Right hindlimb (tissue), 1 donor: Measurements from ENCODE around the gene CGNL1.

Source experiments
- DNase-seq: peaks from one replicate; pipeline ENCODE4 v3.0.0-alpha.2; 2018

The CGNL1 gene

DNA sequence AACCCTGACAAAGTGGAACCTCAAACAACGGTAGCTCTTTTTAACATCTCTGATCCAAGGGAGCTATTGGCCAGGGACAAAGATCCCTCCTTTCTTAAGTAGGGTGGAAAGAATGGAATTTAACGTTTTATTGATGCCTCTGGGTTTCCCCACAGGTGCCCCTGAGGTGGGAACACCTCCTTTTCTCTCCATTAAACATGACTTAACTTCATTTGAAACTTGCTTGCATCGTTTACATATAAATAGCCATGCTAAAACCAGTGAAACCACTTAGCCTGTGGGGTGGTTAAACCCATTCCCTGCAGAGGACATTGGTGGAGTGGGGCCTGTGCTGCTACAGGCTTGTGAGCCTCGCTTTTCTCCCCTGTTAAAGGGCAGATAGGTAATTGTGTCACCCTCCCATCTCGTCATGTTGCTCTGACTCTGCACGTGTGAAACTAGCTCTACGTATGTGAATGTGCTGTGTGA, 9.7 kb downstream of the CGNL1 start:
- no peak for DNase-seq

DNA sequence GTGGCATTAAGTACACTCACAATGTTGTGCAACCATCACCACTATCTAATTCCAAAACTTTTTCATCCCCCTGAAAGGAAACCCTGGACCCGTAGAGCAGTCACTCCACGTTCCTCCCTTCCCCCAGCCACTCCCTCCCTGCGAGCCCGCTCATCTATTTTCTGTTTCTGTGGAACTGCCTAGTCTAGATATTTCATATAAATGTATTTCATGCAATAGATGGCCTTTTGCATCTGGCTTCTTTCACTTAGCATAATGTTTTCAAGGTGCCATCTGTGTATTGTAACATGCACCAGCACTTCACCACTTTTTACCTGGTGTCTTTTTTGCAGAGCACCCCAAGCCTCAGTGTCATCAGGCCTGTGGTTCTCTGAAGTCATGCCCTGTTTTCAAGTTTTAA, 10.7 kb downstream of the CGNL1 start:
- no peak for DNase-seq

DNA sequence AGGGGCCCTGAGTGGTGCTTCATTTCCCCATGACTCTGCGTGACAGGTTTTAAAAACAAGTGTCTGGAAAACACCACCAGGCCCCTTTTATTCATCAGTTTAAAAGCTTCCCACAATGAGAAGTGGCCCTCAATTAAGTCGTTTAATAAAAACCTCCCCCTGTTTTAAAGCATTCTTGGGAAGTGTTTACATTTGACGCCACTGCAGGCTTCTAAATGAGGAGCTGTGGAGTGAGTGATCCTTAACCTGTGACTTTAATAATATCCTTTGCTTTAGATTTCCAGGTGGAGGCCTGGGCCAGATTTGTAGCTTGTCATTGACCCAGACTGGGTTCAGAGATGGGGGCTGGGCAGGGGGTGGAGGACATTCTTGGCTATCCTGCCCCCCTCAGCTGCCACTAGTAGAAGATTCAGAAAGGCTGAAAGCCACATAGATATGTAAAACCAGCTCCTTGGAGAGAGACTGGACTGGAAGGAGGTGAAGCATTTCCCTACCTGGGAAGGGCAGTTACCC, 11.3 kb downstream of the CGNL1 start:
- DNase-seq = no peak

DNA sequence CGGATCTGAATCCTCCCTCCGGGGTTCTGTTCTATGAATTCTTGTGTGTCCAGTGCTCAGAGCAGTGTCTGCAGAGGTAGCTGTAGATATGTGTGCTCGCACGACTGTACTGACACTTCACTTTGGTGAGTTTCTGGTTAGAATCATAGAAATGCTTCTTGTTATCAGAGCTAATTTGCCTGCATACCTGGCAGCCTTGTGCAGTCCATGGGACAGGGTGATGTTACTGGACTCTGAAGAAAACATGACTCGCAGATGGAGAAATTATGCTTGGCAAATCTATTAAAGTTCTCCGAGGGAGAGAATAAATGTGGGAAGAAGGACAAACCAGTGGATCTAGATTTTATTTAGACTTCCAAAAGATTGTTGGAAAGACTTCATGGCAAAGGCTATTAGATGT, 12.2 kb downstream of the CGNL1 start:
- no peak for DNase-seq

DNA sequence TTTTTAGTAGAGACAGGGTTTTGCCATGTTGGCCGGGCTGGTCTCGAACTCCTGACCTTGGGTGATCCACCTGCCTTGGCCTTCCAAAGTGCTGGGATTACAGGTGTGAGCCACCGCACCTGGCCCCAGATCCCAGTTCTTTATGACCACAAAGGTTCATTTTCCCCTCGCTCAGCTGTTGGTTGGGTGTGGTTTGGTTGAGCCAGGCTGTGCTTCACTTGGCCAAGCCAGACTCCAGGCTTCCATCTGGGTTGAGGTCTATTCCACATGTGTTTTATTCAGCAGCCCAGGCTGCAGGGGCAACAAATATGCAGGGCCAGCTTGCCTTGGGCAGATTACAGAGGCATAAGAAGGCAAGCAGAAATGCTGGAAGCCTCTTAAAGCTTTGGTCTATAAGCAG, 13.7 kb downstream of the CGNL1 start:
- no peak for DNase-seq

DNA sequence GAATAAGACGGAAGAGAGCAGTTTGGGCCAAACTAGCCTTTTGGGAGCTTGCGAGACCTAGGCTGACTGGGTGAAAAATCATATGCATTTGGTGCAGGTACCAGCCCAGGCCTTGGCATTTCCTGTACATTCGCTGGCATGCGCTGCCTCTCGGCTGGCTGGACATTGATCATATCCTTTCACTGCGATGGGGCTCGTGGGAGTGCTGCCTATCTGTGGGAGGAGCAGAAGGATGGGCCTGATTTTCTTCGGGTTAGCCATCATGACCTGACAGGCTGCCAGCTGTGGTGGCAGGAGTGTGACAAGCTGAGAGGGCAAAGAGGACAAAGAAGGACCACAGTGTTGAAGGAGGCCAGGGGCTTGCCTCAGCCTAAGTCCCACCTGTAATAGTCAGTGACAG, 14.3 kb downstream of the CGNL1 start:
- DNase-seq = no peak

DNA sequence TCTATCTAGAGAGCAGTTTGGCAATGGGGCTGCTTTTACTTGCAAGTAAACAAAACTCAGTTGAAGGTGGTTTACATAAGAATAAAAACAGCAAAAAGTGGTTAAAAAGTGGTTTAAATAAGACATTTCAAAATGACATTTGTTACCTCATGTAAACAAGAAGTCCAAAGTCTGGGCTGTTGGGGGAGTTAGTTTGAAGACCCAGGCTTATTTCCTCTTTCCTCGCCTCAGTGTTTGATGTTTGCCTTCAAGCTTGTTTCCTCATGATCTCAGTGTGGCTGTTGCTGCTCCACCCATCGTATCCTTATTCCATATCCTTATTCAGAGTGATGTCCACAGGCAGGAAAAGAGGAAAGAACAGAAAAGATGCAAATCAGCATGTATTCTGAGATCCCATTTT, 15.2 kb downstream of the CGNL1 start:
- no peak for DNase-seq

DNA sequence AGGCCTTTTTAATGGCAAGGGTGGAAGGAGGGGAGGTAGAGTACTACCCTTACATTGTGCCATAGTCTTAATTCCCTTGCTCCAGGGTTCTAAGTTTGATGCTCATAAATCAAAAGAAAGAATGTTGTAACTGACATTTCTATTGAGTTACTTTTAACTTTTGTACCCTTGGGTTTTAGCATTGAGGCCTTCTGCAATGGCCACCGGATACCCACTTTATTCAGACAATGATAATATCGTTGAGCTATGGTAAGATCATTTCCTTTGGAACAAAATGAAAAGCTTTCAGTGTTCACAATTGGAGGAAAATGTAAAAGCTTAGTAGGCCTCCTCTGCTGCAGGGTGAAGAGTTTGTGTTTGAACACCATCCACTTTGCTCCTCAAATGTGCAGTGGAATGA, 16.8 kb downstream of the CGNL1 start:
- DNase-seq = no peak

DNA sequence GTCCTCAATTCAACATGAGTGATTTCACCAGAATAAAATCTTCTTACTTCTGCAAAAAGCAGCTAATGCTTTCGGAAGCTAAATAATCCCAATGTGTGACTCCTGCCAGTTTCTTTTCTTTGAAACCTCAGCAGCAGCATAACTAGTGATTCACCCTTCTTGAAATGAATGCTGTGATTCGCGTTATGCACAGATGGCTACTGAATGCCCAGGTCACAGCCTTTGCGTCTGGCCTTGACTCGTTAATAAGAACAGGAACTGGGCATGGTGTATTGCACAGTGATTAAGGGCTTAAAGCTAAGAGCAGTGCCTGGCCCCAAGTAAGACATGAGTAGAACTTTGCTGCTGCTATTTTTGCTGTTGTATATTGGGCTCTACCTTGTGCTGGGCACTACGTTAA, 19.0 kb downstream of the CGNL1 start:
- no peak for DNase-seq

DNA sequence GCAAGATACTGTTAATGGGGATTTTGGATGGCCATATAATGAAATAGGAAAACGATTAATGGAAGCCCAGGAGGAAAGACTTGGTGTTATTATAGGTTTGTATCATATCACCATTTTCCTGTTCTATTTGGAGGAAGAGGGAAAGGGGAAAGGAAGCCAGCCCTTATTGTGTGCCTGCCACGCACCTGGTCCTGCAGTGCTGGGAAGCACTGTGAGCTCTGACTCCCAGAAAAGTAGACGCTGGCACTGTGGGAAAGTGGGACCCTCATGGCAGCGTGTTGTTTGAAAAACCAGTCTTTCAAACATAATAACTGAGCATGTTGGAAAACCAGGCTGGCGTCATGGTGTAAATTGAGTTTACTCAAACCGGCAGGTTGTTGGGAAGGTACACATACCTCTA, 22.0 kb downstream of the CGNL1 start:
- DNase-seq = no peak

DNA sequence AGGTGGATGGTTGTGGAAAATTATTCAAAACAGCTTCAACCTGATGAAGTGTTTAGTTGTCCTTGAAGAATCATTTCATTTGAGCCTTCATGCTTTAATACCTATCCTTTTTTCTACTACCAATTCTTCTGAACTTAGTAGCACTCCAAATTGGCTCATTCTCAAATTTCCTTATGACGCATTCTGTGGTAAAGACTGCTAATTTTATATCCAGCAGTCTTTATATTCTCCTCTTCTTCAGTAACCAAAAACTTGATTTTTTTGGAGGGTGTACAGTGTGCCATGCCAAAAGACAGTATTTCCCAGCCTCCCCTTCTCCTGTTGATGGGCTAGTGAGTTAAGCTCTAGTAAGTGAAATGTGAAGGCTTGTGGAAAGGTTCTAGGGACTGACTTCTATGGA, 25.2 kb downstream of the CGNL1 start:
- no peak for DNase-seq

DNA sequence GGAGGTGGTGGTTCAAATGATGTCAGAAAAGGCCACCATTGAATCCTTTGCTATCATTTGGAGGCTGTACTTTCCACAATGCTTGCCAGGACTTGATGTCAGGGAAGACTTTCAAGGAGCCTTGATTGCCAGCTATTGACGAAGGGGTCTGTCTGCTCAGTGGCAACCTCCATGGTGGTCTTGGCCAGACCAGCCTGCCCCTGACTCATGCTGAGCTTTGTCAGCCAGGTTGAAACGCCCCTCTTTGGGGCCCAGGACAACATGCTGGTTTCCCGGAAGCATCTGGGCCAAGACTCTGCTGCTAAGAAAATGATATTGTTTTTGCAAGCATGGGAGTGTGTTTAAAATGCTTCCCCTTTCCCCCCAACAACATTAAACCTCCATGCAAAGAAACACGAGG, 26.7 kb downstream of the CGNL1 start:
- peak; percentile 80 for DNase-seq

DNA sequence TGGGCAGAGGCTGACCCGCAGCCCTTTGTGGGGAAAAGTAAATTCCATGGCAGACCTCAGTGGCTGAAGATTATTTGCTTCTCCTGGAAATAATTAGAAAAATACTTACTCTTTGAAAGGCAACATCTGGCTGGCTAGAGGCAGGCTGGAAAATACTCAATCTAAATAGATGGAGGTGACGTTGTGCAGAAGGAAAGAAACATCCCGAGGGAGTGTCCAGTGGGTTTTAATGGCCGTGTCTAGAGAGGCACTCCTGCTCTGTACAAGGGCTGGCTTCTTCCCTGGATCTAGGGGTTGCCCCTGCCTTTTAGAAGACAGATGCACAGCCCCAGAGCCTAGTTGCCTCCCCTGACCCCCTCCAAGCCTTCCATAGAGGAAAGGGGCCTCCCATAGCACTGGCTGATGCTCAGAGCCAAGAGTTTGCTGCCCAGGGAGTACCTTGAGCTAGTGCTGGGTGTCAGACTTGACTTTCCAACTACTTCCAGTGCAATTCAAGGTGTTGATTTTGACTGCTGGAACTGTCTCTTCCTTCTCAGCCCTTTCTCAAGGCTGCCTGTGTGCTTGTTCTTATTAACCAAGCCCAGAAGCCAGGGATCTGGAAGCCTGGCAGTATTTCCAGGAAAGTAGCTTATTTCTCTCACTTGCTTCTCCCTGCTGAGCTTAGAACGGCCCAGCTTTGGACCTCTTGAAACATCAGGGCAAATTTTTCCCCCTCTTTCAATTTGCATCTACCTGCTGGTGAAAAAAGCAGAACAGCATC, 27.4 kb downstream of the CGNL1 start:
- DNase-seq = peak; percentile 42

DNA sequence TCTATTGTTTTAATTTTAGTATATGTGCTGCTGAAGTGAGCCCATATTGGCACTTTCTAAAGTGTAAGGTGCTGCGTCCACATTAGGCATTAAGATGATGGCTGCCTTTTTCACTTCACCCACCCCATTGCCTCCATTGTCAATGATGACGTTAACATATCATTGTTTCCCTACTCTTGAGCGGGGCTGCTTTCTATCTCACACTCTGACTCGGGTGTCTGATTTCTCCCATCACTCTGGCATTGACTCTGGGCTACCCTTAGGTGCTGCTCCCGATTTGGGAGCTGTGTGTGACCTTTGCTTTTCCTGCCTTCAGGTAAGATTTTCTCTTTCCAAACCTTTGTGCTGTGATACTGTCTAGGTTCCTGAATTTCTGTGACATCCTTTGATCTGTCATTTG, 28.8 kb downstream of the CGNL1 start:
- no peak for DNase-seq

DNA sequence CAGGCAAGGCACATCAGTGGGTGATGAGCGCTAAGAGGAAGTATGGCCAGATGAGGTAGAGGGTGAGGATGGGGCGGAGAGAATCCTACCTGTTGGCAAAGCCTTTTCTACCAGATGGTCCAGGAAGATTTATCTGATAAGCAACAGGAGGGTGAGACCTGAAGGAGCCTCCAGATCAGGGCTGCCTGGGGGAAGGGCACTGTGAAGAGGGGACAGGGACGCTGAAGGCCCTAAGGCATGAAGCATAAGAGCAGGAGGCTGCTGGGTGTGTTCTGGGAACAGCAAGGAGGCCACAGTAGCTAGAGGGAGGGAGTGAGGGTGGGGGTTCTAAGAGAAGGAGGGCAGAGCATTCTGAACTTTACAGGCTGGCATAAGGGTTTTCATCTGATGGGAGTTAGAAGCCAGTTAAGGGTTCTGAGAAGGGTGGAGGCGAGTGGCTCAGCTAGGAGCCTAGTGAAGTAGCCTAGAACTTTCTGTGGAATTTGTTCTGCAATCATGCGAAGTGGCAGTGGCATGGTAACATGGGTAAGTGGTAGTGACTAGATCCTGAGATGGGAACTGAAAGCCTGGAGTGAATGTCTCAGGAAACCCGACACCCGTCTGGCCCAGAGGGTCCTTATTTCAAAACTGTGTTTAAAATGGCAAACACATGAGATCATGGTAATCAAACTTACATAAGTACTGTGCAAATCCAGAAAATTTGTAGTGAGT, 29.9 kb downstream of the CGNL1 start:
- DNase-seq = no peak

DNA sequence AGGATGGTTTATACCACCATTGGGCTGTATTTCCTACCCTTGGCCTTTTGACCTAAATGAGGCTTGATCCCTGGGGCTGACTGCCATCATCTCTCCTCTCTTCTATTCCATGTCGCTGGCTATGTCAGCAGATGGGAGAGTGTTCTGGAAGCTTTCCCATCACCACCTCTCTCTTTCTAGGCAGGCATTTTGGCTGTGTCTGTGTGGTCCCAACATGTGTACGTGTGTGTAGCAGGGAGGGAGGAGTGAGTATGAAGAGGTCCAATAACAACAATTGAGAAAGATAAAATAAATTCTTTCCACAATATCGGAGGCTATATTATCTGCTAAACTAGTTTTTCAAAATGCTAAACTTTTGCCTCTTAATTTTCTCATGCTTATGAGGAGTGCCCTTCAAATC, 34.1 kb downstream of the CGNL1 start:
- DNase-seq = no peak

DNA sequence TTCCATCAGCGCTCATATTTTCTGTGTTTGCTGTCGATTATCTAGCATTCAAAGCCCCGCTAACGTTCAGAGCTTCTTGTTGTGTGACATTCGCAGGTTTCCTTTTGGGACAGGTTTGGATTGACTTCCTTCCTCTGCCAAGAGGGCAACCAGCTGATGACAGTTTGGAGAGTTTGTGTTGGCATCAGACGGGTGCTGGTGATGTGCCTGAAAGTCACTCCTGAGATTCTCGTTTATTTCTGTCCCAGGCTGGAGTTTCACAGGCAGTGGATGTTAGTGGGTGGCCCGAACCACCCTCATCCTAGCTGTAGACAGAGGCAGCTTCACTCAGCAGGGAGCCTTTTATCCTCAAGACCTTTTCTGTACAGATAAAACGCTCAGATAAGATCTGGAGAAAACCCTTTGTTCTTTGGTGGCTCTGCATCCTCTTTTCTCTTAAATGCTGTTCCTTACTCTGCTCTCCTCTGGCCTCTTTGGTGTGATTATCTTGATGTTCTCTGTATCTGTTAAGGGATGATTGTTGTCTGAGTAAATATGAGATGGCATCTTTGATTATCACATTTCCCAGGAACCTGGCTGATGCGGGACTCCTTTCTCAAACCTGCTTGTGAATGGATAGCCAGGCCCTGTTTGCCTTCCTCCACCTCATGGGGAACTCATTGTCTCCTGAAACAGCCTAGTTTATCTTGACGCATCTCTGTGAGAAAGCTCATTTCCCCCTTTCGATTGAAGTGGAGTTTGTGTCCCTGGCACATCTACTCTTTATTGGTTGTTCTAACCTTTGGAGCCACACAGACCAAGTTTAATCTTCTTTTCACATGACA, 35.9 kb downstream of the CGNL1 start:
- DNase-seq = no peak

DNA sequence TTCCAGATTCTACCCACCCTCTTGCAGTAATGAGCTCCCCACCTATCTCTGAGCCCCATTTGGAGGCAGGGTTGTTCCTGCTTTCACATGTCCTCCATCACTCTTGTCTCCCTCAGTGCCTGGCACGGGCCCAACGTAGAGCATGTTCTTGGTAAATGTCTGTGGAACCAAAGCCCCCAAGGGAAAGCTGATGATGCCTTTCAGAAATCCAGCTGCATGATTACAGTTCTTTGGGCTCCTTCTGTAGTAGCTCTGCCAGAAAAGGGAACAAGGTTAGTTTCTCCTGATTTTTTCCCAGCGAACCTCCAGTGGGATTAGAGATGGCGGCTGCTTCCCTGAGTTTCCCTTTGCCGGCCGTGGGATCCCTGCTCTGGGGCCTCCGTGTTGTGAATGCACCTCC, 39.3 kb downstream of the CGNL1 start:
- peak; percentile 55 for DNase-seq

DNA sequence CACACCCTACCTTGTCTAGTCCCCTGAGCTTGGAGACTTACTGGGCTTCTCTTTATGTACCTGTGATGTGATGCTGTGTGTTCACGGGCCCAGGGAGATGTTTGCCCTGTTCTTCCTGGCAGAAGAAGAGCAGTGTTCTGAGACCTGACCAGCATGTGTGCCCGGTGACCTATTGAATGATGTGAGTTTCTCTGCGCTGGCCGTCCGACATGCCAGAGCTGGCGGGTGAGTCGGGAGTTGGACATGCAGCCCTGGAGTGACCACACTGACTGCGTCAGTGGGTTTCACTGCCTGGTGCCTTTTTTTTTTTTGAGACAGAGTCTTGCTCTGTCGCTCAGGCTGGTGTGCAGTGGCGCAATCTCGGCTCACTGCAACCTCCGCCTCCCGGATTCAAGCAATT, 42.3 kb downstream of the CGNL1 start:
- no peak for DNase-seq

DNA sequence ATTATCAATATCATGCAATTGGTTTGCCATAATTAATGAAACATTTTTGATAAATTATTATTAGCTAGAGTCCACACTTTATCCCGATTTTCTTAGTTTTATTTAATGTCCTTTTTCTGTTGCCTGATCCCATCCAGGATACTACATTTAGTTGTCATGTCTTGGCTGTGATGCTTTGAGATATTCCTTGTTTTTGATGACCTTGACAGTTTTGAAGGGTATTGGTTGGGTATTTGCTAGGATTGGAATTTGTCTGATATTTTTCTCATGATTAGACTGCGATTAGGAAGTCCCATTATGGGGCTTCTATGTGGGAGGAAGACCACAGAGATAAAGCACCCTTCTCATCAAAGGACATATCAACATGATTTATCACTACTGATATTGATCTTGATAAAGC, 43.0 kb downstream of the CGNL1 start:
- DNase-seq = no peak

DNA sequence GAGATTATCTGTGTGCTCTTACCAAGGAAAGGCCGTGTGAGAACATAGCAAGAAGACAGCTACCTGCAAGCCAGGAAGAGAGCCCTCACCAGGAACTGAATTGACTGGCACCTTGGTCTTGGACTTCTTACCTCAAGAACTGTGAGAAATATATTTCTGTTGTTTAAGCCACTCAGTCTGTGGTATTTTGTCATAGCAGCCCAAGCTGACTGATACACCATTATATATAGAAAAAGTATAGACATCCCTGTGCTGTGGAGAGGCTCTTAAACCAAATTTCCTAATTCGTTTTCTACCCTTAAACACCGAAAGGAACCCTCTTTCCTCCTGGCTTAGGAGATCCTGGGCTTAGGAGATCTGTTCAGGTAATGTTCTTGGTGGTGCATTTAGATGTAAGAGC, 44.8 kb downstream of the CGNL1 start:
- DNase-seq = no peak

DNA sequence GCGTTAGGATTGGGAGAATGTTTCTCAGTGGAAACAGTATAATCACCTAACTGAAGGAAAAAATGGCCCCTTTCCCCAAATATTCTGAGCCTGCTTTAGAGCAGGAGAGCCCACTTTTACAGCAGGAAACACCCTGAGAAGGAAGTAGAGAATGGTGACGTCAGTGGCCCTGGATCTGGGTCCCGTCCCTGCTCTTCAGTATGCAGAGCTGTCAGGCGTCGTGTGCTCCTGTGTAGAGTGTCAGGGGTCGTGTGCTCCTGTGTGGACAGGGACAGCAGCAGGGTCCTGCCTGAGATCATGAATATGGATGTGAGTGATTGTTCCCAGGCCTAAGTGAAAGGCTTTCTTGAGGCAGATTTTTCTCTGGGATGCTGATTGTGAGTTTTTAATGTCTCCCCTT, 45.2 kb downstream of the CGNL1 start:
- no peak for DNase-seq

DNA sequence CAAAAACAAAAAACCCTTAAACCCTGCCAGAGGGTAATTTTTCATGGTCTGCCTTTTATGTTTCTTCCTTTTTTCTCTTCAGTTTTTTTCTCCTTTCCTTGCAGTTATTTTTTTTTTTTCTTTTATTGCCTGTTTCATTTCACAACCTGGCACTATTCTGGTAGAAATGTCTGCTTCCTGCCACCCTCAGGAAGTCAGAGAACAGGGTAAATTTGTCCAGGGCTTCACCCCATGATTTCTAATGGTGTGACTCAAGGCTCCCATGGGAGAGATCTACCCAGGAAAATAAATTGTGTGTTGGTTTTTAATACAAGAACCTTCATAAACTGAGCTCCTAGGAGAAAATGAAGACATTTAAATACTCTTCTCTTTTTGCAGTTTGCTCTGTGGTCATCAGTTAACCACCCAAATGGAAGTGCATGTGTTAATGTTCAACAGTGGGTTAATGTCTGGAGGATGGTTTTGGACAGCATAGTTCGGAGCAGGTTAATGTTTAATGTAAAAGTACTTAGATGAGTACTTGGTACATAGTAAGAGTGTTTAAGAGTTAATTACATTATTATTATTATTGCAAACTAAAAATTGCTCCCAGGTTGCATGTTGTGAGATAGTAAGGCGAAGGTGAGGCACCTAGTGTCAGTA, 45.9 kb downstream of the CGNL1 start:
- no peak for DNase-seq
